Gastroesophageal sphincter (tissue), 4 donors: ENCODE measurements around the gene PEX6. TPM values are rescaled to one million over a fixed set of nuclear protein-coding genes. Genes with fewer than 3 reads are reported as not detected.
A peak's percentile ranks its signal among the peaks of the same experiment; 100 is the strongest.

Experiments
- ATAC-seq: fragments of 150-250 bp; one replicate; pipeline ENCODE4 v1.9.1; 2016; ENCODE audit warnings: mild to moderate bottlenecking, moderate library complexity
- H3K27ac ChIP-seq, 4 donors: fragments of 200-600 bp; sonication (generic) in 3 of 4; 1 replicate in 3 of 4; 2 replicates in 1 of 4; pipeline ENCODE4 v1.5.1; 2016 to 2019
- H3K27me3 ChIP-seq: fragments of 200-600 bp; sonication (generic); one replicate; pipeline ENCODE4 v1.5.1; 2019
- H3K36me3 ChIP-seq, 2 donors: fragments of 200-600 bp; sonication (generic); one replicate each; pipeline ENCODE4 v1.5.1; 2019; ENCODE audit warnings: control low read depth in 1 of 2
- H3K4me1 ChIP-seq, 3 donors: fragments of 200-600 bp; sonication (generic); 1 replicate in 2 of 3; 2 replicates in 1 of 3; pipeline ENCODE4 v1.5.1; 2016 to 2019; ENCODE audit warnings: control low read depth in 2 of 3
- H3K4me3 ChIP-seq, 2 donors: fragments of 200-600 bp; sonication (generic); one replicate each; pipeline ENCODE4 v1.5.1; 2019; ENCODE audit warnings: mild to moderate bottlenecking in 1 of 2, moderate library complexity in 1 of 2
- H3K9me3 ChIP-seq, 3 donors: fragments of 200-600 bp; sonication (generic); one replicate each; pipeline ENCODE4 v1.5.1; 2017 to 2019; ENCODE audit warnings: control low read depth in 2 of 3
- EP300 ChIP-seq: sonication (generic); formaldehyde crosslinking; IDR thresholded peaks from one replicate; pipeline ENCODE4 v1.6.1; 2017; ENCODE audit warnings: antibody characterized with exemption, mild to moderate bottlenecking
- POLR2A ChIP-seq, 2 donors: fragments of 450-650 bp; IDR thresholded peaks; one replicate each; pipeline ENCODE4 v1.6.1; 2017; ENCODE audit warnings: antibody characterized with exemption in 2 of 2, mild to moderate bottlenecking in 2 of 2, moderate library complexity in 1 of 2
- POLR2AphosphoS5 ChIP-seq: sonication (generic); formaldehyde crosslinking; IDR thresholded peaks from one replicate; pipeline ENCODE4 v1.6.1; 2017; ENCODE audit warnings: antibody characterized with exemption
- WGBS, 2 donors: methylation state at CpG; one replicate each; pipeline ENCODE4 v1.1.5; 2018; ENCODE audit warnings: low coverage in 1 of 2; 5-methylcytosine and 5-hydroxymethylcytosine counted together
- total RNA-seq, 4 donors: library from RNA; depleted of rRNA; stranded (reverse); fragments of >200 nt; gene quantifications; one replicate each; pipeline ENCODE4 v1.1.0, GENCODE V29; 2016
- TF ChIP-seq, protein P1 (sequence below), 4 experiments: fragments of 200-600 bp in 2 of 4; fragments of 450-650 bp in 2 of 4; sonication (generic) in 1 of 4; IDR thresholded peaks; one replicate each; pipeline ENCODE4 v1.5.1; 2017 to 2019; ENCODE audit warnings: antibody characterized with exemption in 4 of 4, mild to moderate bottlenecking in 2 of 4, moderate library complexity in 2 of 4

PEX6 gene
- total RNA-seq, 4 donors from 2014 or later: 9.8 to 23.5 (median 21.2) TPM

DNA sequence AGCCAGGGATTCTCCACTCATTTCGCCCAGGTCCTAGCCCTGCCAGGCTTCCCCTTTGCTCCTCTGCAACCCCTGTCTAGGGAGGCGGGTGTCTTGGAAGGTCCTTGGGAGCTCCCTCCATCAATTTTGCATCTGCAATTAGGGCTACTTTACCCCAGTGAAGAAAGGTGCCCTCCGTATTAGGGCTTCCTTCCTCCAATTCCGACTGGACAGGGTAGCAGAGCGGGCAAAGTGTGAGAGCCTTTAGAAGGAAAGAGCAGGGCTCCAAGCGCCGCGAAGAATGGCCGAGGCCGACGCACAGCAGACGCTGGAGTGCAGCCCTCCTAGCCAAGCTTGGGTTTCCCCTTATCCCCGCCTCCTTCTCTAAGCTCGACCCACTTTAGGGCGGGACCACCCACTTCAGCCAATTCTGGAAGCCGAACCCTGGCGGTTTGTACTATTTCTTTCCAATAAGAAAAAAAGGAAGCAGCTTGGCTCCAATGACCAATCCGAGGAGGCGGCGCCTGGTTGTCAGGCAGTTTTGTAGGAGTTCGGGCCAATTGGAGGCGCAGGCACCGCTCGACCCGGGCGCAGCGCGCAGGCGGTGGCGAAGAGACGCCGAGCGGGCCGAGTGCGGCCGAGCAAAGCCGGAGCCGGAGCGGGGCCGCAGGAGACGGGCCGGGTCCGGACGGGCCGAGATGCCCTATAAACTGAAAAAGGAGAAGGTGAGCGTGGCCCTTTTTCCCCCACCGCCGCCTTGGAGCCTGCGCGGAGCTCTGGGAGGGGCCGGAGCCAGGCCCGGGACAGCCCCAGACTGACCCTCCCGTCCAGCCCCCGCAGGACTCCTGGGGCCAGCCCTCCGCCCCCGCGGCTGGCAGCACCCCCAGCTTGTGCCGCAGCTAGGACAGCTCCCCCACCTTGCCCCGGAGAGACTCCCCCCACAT, 5.3 kb upstream of the PEX6 start, which contains the start of gene PPP2R5D:
Gene PPP2R5D, plus strand, starts transcription at position 570 of the 923 bp plus-strand sequence. Its CDS starts 108 bp downstream, at position 678.
- peak within 1 kb of the TSS; percentile 80 to 94 (median 88) for H3K27ac ChIP-seq
- peaks cover 0 to 6% of the 10 kb centered on the region in 2 donors for H3K36me3 ChIP-seq
- peak within 1 kb of the TSS; percentile 68 to 70 for H3K4me3 ChIP-seq
- H3K9me3 ChIP-seq: no peaks in the 10 kb centered on the region
- no peaks in the 10 kb centered on the region for H3K27me3 ChIP-seq
- TF ChIP-seq POLR2A (IDR thresholded peaks at IDR 0.05) (peak; percentile 42 to 58), EP300 (no peak), POLR2AphosphoS5 (peak; percentile 57)
- TF ChIP-seq, protein P1, sequence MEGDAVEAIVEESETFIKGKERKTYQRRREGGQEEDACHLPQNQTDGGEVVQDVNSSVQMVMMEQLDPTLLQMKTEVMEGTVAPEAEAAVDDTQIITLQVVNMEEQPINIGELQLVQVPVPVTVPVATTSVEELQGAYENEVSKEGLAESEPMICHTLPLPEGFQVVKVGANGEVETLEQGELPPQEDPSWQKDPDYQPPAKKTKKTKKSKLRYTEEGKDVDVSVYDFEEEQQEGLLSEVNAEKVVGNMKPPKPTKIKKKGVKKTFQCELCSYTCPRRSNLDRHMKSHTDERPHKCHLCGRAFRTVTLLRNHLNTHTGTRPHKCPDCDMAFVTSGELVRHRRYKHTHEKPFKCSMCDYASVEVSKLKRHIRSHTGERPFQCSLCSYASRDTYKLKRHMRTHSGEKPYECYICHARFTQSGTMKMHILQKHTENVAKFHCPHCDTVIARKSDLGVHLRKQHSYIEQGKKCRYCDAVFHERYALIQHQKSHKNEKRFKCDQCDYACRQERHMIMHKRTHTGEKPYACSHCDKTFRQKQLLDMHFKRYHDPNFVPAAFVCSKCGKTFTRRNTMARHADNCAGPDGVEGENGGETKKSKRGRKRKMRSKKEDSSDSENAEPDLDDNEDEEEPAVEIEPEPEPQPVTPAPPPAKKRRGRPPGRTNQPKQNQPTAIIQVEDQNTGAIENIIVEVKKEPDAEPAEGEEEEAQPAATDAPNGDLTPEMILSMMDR (IDR thresholded peaks at IDR 0.05): peak in 2 of 4 experiments; percentile 32 to 34
- H3K4me1 ChIP-seq: peaks cover 0 to 66% (median 44%) of the 10 kb centered on the region in 3 donors
- peak; percentile 98 for ATAC-seq
- 0 to 2% methylated on average over 13 to 34 of the region's 59 CpGs for WGBS, 2 donors

DNA sequence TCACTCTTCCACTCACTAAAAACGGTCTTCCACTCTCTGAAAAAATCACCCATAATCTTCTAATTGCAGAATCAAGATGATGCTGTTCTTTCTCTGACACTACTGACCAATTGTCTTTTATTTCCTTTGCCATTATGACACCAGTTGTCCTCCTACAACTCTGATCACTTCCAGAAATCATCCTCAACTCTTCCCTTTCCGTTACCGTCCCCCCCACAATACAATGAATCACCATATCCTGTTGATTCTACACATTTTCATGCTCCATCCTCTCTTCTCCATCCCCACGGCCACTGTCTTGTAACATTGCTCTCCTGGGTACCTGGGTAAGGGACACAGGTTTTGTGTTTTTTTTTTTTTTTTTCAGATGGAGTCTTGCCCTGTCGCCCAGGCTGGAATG, 2.9 kb upstream of the PEX6 start:
- Histone ChIP-seq H3K27me3 (no peaks in the 10 kb centered on the region), H3K27ac (no peak overlapping the region), H3K36me3 (no peaks in the 10 kb centered on the region), H3K9me3 (no peaks in the 10 kb centered on the region), H3K4me1 (peaks cover 0 to 60% (median 31%) of the 10 kb centered on the region in 3 donors), H3K4me3 (no peak overlapping the region)
- TF ChIP-seq, protein P1 (IDR thresholded peaks at IDR 0.05): no peak
- TF ChIP-seq POLR2A (IDR thresholded peaks at IDR 0.05) (no peak), POLR2AphosphoS5 (no peak), EP300 (no peak)
- ATAC-seq: no peak
- 79 to 89% methylated on average over 4 to 5 of the region's 5 CpGs for WGBS, 2 donors

DNA sequence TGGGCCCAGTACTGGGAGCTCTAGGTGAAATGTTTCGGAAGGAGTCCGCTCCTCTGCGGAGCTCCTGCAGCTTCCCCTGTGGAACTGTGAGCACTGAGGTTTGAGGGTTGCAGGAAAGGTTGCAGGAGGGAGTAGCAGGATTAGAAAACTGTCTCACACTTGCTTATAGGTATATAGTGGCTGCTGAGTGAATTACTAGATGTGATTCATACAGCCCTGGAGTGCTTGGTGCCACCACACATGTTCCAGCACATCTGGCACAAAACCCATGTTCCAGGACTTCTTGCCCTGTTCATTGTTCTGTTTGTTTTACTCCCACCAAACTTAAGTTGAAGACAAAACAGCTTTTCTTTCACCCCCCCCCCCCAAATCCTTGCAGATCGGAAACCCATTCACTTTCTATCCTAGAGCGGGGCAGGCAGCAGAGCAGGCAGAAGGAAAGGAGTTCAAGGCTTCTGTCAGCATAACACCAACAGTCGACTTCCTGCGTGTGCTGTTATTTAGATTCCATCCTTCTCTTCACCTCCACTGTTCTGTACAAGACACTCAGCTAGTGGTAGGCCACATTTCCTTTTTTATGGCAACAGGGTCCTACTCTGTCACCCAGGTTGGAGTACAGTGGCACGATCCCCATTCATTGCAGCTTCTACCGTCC, 669 bp upstream of the PEX6 start:
- no peaks in the 10 kb centered on the region for H3K36me3 ChIP-seq
- peak; percentile 3 for ATAC-seq
- TF ChIP-seq, protein P1 (IDR thresholded peaks at IDR 0.05): no peak
- TF ChIP-seq POLR2AphosphoS5 (no peak), POLR2A (IDR thresholded peaks at IDR 0.05) (no peak), EP300 (no peak)
- H3K27me3 ChIP-seq: no peaks in the 10 kb centered on the region
- no peaks in the 10 kb centered on the region for H3K9me3 ChIP-seq
- peak overlapping the region; percentile 60 to 94 (median 88) for H3K27ac ChIP-seq
- WGBS, 2 donors: 32 to 45% methylated on average over 4 to 6 of the region's 9 CpGs
- peaks cover 0 to 48% (median 15%) of the 10 kb centered on the region in 3 donors for H3K4me1 ChIP-seq
- peak overlapping the region; percentile 62 to 97 for H3K4me3 ChIP-seq

DNA sequence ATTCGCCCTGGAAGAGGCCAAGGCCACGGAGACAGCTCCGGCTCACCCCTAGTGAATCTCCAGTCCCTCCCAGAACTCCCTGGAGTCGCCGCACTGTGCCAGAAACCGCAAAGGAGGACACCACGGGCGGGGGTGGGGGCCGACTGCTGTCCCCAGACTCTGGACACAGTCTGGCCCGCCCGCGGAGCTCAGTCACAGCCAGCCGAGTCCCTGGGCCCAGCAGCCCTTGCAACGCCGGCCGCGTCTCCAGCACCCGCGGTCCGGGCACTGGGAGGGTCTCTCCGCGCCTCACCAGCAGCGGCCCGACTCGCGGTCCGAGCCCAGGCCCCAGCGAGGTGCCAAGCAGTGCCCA, 518 bp downstream of the PEX6 start:
- no peaks in the 10 kb centered on the region for H3K27me3 ChIP-seq
- TF ChIP-seq, protein P1 (IDR thresholded peaks at IDR 0.05): no peak
- TF ChIP-seq EP300 (no peak), POLR2AphosphoS5 (no peak), POLR2A (IDR thresholded peaks at IDR 0.05) (no peak)
- no peaks in the 10 kb centered on the region for H3K9me3 ChIP-seq
- peak; percentile 40 for ATAC-seq
- peak overlapping the region; percentile 62 to 97 for H3K4me3 ChIP-seq
- H3K27ac ChIP-seq: peak overlapping the region; percentile 60 to 94 (median 88)
- H3K36me3 ChIP-seq: no peaks in the 10 kb centered on the region
- no CpG with 5 or more reads among the region's 28 CpGs for WGBS, 2 donors
- H3K4me1 ChIP-seq: peaks cover 0 to 43% (median 11%) of the 10 kb centered on the region in 3 donors
